ENCODE results near the gene ZNF740.

ZNF740 gene

DNA sequence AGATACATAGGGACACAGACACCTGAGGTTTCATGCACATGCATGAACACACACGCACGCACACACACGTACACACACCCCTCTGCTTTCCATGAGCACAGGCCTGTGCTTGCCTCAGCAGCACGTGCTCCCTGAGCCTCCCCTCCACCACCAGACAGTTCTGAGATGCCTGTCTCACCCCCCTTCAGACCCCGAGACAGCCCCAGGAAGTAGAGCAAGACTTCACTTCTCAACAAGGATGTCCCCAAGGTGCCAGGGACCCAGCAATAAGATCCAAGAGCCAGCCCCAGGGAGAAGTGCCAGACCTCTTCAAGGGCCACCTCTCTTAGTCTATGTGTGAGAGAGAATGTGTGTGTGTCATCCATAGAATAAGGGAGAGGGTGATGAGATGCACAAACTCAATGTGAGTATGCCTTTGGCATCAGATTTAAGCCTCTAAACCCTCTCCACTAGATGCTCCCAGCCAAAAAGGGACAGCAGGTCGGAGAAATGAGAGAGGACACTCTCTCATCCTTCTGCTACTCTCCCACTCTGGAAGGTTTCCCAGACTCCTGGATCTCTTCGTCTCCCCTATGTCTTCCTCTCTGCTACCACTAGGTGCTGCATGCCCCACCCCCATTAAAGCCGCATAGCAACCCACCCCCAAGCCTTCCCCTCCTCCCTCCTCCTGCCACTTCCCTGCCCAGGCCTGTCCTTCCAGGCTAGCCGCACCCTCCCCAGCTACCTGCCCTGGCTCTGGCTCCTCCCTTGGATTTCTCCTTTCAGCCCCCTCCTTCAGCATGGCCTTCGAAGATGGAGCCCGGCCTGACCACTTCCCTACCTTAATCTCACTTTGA lies 43.8 kb downstream of the ZNF740 start:
- Histone ChIP-seq H3K4me1 (ENCODE audit: insufficient read depth, low read length, poor library complexity, severe bottlenecking) (peaks cover 47% of the 10 kb centered on the region), H3K4me2 (ENCODE audit: low read depth, low read length, poor library complexity, severe bottlenecking) (peak overlapping the region; percentile 94), H3K4me3 (ENCODE audit: low read length, poor library complexity, severe bottlenecking) (peak overlapping the region; percentile 87), H3K9ac (ENCODE audit: low read depth, low read length, poor library complexity, severe bottlenecking) (peak overlapping the region; percentile 65), H3K9me3 (ENCODE audit: insufficient read depth, low read depth, low read length) (no peaks in the 10 kb centered on the region), H2AFZ (ENCODE audit: low read length) (no peak overlapping the region), H3K79me2 (ENCODE audit: insufficient read depth, low read length) (no peaks in the 10 kb centered on the region), H3K27me3 (ENCODE audit: insufficient read depth, low read length, poor library complexity, severe bottlenecking) (no peaks in the 10 kb centered on the region), H3F3A (ENCODE audit: low read depth) (peaks cover 15% of the 10 kb centered on the region), H4K20me1 (ENCODE audit: insufficient read depth, low read length, poor library complexity, severe bottlenecking) (no peaks in the 10 kb centered on the region), H3K36me3 (ENCODE audit: insufficient read depth, low read length) (no peaks in the 10 kb centered on the region), H3K9me2 (replicated peaks; ENCODE audit: low read depth, low read length) (no peaks in the 10 kb centered on the region)
- no peak for TF ChIP-seq EZH2phosphoT487 (IDR thresholded peaks at IDR 0.05; ENCODE audit: borderline replicate concordance)
- TF ChIP-seq, protein P1, sequence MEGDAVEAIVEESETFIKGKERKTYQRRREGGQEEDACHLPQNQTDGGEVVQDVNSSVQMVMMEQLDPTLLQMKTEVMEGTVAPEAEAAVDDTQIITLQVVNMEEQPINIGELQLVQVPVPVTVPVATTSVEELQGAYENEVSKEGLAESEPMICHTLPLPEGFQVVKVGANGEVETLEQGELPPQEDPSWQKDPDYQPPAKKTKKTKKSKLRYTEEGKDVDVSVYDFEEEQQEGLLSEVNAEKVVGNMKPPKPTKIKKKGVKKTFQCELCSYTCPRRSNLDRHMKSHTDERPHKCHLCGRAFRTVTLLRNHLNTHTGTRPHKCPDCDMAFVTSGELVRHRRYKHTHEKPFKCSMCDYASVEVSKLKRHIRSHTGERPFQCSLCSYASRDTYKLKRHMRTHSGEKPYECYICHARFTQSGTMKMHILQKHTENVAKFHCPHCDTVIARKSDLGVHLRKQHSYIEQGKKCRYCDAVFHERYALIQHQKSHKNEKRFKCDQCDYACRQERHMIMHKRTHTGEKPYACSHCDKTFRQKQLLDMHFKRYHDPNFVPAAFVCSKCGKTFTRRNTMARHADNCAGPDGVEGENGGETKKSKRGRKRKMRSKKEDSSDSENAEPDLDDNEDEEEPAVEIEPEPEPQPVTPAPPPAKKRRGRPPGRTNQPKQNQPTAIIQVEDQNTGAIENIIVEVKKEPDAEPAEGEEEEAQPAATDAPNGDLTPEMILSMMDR (conservative IDR thresholded peaks at IDR 0.05; ENCODE audit: low read length), result peak; percentile 48

DNA sequence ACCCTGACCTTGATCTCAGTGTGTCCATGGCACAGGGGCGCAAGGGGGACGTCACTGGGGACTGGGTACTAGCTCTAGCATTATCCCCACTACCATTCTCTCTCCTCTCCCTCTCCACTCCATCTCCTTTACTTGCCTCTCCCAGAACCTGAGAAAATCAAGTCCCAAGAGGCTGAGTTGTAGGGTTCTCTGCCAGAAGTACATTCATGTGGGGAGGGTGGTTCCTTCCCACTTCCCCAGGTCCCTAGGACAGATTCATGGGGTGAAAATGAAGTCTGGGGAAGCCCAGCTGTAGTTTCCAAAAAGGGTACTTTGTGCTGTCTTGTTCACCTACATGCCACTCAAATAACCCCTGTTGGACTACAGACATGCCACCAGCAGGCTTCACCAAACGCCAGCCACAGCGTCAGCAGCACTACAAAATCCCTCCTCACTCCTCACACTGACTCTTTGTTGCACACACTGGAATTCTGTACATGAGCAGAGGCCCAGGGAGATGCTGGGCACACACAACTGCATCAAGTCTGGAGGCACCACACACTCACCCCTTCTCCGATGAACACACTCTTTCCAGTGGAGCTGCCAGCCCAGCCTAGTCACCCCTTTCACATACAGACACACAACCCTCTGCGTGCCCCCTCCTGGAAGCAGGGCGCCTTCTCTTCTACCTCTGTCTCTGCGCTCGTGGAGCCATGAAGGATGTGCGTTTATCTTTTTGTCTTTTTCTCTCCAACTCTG lies 44.5 kb downstream of the ZNF740 start:
- H3K9ac ChIP-seq (ENCODE audit: low read depth, low read length, poor library complexity, severe bottlenecking), result no peak overlapping the region
- no peaks in the 10 kb centered on the region for H4K20me1 ChIP-seq (ENCODE audit: insufficient read depth, low read length, poor library complexity, severe bottlenecking)
- H3K4me3 ChIP-seq (ENCODE audit: low read length, poor library complexity, severe bottlenecking), result no peak overlapping the region
- H3K4me1 ChIP-seq (ENCODE audit: insufficient read depth, low read length, poor library complexity, severe bottlenecking), result peaks cover 42% of the 10 kb centered on the region
- no peaks in the 10 kb centered on the region for H3K9me3 ChIP-seq (ENCODE audit: insufficient read depth, low read depth, low read length)
- no peak for TF ChIP-seq EZH2phosphoT487 (IDR thresholded peaks at IDR 0.05; ENCODE audit: borderline replicate concordance)
- TF ChIP-seq, protein P1 (conservative IDR thresholded peaks at IDR 0.05; ENCODE audit: low read length), result no peak
- H2AFZ ChIP-seq (ENCODE audit: low read length), result no peak overlapping the region
- H3K36me3 ChIP-seq (ENCODE audit: insufficient read depth, low read length), result no peaks in the 10 kb centered on the region
- H3K79me2 ChIP-seq (ENCODE audit: insufficient read depth, low read length), result no peaks in the 10 kb centered on the region
- no peaks in the 10 kb centered on the region for H3K9me2 ChIP-seq (replicated peaks; ENCODE audit: low read depth, low read length)
- H3F3A ChIP-seq (ENCODE audit: low read depth), result peaks cover 15% of the 10 kb centered on the region
- H3K4me2 ChIP-seq (ENCODE audit: low read depth, low read length, poor library complexity, severe bottlenecking), result no peak overlapping the region
- H3K27me3 ChIP-seq (ENCODE audit: insufficient read depth, low read length, poor library complexity, severe bottlenecking), result no peaks in the 10 kb centered on the region

DNA sequence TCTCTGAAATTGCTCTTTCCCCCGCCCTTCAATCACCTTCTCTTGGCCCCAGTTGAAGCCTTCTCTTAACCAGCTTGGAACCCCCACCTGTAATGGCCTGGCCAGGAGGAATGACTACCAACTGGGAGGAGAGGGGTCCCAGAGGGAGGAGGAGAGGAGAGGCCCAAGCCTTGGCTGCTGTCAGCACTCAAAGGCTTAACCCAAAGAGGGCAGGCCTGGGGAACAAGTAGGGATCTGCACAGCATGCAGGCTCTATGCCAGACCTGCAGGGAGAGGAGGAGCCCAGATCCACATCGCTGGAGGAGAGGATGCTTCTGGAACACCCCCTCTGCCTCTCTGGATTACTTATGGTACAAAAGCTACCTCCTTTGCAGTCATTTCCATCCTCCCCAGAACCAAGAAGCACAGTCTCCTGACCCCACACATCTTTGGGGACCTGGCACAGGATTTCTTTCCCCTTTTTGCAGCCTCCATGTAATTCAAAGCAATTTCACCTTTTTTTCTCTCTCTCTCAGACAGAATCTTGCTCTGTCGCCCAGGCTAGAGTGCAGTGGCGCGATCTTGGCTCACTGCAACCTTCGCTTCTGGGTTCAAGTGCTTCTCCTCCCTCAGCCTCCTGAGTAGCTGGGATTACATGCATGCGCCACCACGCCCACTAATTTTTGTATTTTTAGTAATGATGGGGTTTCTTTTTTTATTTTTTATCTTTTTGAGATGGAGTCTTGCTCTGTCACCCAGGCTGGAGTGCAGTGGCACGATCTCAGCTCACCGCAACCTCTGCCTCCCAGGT lies 45.3 kb downstream of the ZNF740 start:
- Histone ChIP-seq H3K4me3 (ENCODE audit: low read length, poor library complexity, severe bottlenecking) (no peak overlapping the region), H3K36me3 (ENCODE audit: insufficient read depth, low read length) (no peaks in the 10 kb centered on the region), H3K9me3 (ENCODE audit: insufficient read depth, low read depth, low read length) (no peaks in the 10 kb centered on the region), H3K27me3 (ENCODE audit: insufficient read depth, low read length, poor library complexity, severe bottlenecking) (no peaks in the 10 kb centered on the region), H3K4me2 (ENCODE audit: low read depth, low read length, poor library complexity, severe bottlenecking) (no peak overlapping the region), H4K20me1 (ENCODE audit: insufficient read depth, low read length, poor library complexity, severe bottlenecking) (no peaks in the 10 kb centered on the region), H3K9me2 (replicated peaks; ENCODE audit: low read depth, low read length) (no peaks in the 10 kb centered on the region), H3K9ac (ENCODE audit: low read depth, low read length, poor library complexity, severe bottlenecking) (no peak overlapping the region), H3F3A (ENCODE audit: low read depth) (peaks cover 12% of the 10 kb centered on the region), H2AFZ (ENCODE audit: low read length) (no peak overlapping the region), H3K79me2 (ENCODE audit: insufficient read depth, low read length) (no peaks in the 10 kb centered on the region), H3K4me1 (ENCODE audit: insufficient read depth, low read length, poor library complexity, severe bottlenecking) (peaks cover 36% of the 10 kb centered on the region)
- TF ChIP-seq, protein P1 (conservative IDR thresholded peaks at IDR 0.05; ENCODE audit: low read length), result no peak
- TF ChIP-seq EZH2phosphoT487 (IDR thresholded peaks at IDR 0.05; ENCODE audit: borderline replicate concordance), result no peak
